Progenitor cell of endocrine pancreas (in vitro differentiated cells): ENCODE measurements around the gene IPMK. TPM values are rescaled to one million over a fixed set of nuclear protein-coding genes. Genes with fewer than 3 reads are reported as not detected.

Experiments
- DNase-seq: peaks from one replicate; pipeline ENCODE4 v3.0.0; 2021; ENCODE audit warnings: low spot score; ENCODE audit not compliant: unreplicated experiment
- H3K27ac Mint-ChIP-seq: 2 replicates; pipeline ENCODE4 v1.8.0; 2021; ENCODE audit warnings: mild to moderate bottlenecking, moderate library complexity, mixed read lengths
- H3K27me3 Mint-ChIP-seq: 2 replicates; pipeline ENCODE4 v1.8.0; 2021; ENCODE audit warnings: mixed read lengths
- H3K36me3 Mint-ChIP-seq: 2 replicates; pipeline ENCODE4 v1.8.0; 2022; ENCODE audit warnings: mixed read lengths; ENCODE audit not compliant: insufficient read depth
- H3K4me1 Mint-ChIP-seq: 2 replicates; pipeline ENCODE4 v1.8.0; 2021; ENCODE audit warnings: low read depth, mixed read lengths
- H3K4me3 Mint-ChIP-seq: 2 replicates; pipeline ENCODE4 v1.8.0; 2021; ENCODE audit warnings: low read depth, mild to moderate bottlenecking, moderate library complexity, mixed read lengths
- H3K9me3 Mint-ChIP-seq: 2 replicates; pipeline ENCODE4 v1.8.0; 2021; ENCODE audit warnings: low read depth, mixed read lengths
- CTCF ChIP-seq: fragments of 200-600 bp; sonication (generic); IDR thresholded peaks from one replicate; pipeline ENCODE4 v1.5.0; 2021; ENCODE audit warnings: antibody characterized with exemption, mild to moderate bottlenecking; ENCODE audit not compliant: unreplicated experiment
- total RNA-seq: library from RNA; stranded (reverse); gene quantifications from 2 replicates; pipeline ENCODE4 v1.2.1, GENCODE V29; 2021

The IPMK gene
- total RNA-seq, 1 donor from 2014 or later: 5.7 TPM

- H3K4me3 Mint-ChIP-seq: no peak overlapping the region
- H3K36me3 Mint-ChIP-seq: no peaks in the 10 kb centered on the region
- no peaks in the 10 kb centered on the region for H3K9me3 Mint-ChIP-seq
- H3K27ac Mint-ChIP-seq: no peak overlapping the region
- H3K4me1 Mint-ChIP-seq: peaks cover 6% of the 10 kb centered on the region
- no peak for TF ChIP-seq CTCF
- H3K27me3 Mint-ChIP-seq: no peaks in the 10 kb centered on the region
- no peak for DNase-seq
Measured at GRCh38 chr10:58184120-58184670, 83.5 kb downstream of the IPMK start.

DNA sequence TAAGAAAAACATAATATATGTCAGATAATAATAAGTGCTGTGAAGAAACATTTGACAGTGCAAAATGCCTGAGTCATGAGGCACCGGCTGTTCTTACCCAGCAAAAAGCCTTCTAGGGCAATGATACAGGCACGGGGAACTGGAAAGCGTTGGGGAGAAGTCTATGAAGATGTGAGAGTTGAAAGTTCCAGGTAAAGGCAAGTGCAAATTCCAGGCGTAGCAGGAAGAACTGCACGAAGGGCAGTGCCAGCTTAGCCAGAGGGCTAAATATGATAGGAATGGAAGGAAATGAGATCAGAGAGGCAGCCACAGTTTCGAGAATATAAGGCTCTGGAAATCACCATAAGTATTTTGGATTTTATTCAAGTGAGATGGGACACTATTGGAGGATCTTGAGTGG lies 87.0 kb downstream of the IPMK start:
- Mint-ChIP-seq H3K9me3 (no peaks in the 10 kb centered on the region), H3K27ac (no peak overlapping the region), H3K4me1 (no peaks in the 10 kb centered on the region), H3K27me3 (no peaks in the 10 kb centered on the region), H3K4me3 (no peak overlapping the region), H3K36me3 (no peaks in the 10 kb centered on the region)
- no peak for TF ChIP-seq CTCF
- no peak for DNase-seq

GRCh38 chr10:58179238-58179637 lies 88.5 kb downstream of the IPMK start:
- Mint-ChIP-seq H3K9me3 (no peaks in the 10 kb centered on the region), H3K36me3 (no peaks in the 10 kb centered on the region), H3K27me3 (no peaks in the 10 kb centered on the region), H3K27ac (peak overlapping the region; percentile 37), H3K4me1 (no peaks in the 10 kb centered on the region), H3K4me3 (no peak overlapping the region)
- no peak for TF ChIP-seq CTCF
- no peak for DNase-seq

- H3K4me3 Mint-ChIP-seq: no peak overlapping the region
- H3K27ac Mint-ChIP-seq: peak overlapping the region; percentile 37
- no peak for DNase-seq
- no peak for TF ChIP-seq CTCF
- H3K9me3 Mint-ChIP-seq: no peaks in the 10 kb centered on the region
- no peaks in the 10 kb centered on the region for H3K27me3 Mint-ChIP-seq
- no peaks in the 10 kb centered on the region for H3K4me1 Mint-ChIP-seq
- no peaks in the 10 kb centered on the region for H3K36me3 Mint-ChIP-seq
Measured at GRCh38 chr10:58178811-58179210, 88.9 kb downstream of the IPMK start.

DNA sequence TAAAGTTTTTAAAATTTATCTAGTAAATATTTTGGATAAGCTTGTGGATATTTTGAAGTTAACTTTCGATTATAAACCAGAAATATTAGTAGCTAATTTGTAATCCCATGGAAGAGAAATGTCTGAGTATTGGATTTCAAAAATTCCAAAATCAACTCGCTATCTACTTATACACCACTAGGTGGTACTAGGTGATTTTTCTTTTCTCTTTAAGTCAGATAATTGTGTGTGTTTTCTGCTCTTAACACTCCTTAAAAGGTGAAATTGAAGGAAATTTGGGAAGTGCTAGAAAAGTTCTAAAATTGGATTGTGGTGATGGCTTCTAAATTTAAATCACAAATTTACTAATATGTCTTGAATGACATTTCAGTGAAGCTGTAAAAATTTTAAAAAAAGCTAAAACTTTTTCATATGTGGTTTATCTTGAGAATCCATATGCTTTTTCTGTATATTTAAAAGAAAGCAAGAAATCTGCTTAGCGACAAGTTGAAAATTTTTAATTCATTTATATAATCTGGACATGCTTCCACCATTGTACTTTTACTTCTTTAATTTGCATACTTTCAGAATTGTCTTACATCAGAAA lies 90.2 kb downstream of the IPMK start:
- Mint-ChIP-seq H3K27me3 (no peaks in the 10 kb centered on the region), H3K9me3 (no peaks in the 10 kb centered on the region), H3K27ac (no peak overlapping the region), H3K4me3 (no peak overlapping the region), H3K36me3 (no peaks in the 10 kb centered on the region), H3K4me1 (no peaks in the 10 kb centered on the region)
- peak; percentile 78 for TF ChIP-seq CTCF
- DNase-seq: no peak
